Activated CD4-positive, alpha-beta T cell treated with anti-CD3 and anti-CD28 coated beads, Interleukin-2, Interleukin-6, amounts not matched to agents 100 ng/mL and 50 ng/mL, durations not matched to agents 16 hours and 8 hours (primary cell): Measurements from ENCODE around the gene HUS1.

Experiments used
- DNase-seq: peaks from one replicate; pipeline ENCODE4 v3.0.0-alpha.2; 2020

HUS1 gene

DNA sequence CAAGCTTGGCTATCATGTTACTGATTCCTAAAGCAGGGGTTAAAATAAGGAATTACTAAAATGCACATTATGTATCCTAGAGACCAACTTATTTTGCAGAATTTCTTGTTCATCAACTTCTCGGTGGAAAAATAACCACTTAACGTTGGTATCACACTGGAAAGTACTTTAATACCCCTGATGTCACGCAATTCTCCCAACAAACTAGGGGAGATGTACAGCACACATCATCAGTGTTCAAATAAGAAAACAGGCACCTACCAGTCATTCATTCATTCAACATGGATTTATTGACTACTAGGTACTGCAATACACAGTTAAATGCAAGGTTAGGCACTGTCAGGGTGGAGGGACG is 648 bp downstream of the HUS1 start:
- DNase-seq = no peak

DNA sequence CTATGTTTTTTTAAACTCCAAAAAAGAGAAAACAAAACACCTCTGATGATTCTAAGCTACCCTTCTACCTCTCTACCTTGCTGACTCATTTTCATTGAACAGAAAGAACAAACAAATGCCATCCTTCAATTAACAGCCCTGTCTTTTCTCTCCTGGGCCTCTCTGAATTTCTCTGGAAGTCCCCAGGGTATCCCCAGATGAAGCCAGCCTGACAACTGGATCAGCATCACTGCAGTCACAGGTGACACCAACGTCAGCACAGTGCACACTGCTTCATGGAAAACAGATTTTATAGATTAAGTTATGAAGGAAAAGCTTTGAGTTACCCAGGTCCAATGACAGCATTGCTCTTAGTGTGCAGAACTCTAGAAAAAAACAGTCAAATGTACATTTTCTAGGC is 5.7 kb downstream of the HUS1 start:
- no peak for DNase-seq

DNA sequence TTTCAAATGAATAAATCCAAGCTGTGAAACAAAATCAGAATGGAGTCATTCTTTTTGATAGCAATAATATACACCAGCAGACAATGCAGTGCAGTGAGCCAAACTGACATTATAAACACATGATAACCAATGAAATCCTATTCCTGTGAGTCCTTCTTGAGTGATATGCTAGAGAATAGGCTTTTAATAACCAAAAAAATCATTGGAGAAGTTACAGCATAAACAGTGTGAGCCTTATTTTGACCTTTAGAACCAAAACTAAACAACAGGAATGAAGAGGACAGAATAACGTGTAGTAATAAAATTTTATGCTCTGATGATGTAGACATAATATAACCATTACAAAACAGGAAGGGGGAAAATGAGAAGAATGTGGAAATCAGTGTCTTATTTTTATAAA is 8.7 kb downstream of the HUS1 start:
- DNase-seq = no peak

DNA sequence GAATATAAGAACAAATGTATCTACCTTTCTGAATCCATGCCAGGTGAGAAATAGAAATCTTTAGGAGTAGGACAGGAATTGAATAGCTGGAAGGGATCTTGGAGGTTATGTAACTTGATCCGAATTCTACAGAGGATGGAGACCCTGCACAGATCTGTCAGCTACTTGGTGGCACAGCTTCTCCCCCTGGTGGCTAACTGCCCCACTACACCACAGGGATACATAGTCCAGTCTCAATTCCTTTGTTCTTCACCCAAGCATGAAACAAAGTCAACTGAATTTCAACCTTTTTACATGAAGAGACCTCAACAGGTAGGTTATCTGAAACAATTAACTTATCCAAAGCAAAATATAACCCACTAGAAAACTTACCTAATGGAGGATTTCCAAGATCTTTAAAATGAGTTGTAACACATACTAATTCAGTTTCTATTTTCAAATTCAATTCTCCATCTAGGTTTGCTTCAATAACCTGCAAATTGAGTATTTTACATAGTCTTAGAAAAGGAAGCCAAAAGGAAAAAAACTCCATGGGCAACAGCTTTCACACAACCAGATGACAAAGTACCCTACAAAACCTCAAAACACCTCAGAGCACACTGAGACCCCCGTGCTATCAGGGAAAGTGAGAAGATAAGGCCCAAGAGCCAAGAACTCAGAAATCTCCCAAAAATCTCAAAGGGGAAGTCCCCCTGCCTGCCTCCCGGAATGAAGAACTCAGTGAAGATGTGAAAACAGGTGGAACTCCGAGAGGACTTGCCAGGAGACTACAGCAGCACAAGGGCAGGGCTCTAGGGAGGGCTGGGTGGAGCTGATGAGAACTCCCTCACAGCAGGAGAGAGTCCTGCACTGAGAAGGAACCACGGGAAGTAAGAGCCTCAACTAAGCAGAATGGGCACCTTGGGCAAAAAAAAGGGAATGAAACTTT is 10.3 kb downstream of the HUS1 start:
- peak; percentile 64 for DNase-seq

DNA sequence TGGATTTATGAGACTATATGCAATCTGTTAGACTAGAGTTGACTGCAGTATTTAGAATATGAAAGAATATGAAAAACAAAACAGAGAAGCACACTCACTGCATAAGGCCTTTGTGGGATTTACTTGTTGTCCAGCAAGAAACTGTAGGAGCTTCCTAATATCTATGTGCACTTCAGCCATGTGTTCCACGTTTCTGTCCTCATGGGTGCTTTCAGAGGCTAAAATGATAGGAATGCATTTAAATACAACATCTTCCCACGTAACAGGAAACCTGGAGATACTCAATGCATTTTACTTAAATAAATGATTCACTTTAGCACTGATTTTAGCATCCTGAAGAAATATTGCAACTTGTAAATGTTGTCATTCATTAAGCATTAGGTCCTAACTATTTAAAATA is 11.7 kb downstream of the HUS1 start:
- DNase-seq = no peak

DNA sequence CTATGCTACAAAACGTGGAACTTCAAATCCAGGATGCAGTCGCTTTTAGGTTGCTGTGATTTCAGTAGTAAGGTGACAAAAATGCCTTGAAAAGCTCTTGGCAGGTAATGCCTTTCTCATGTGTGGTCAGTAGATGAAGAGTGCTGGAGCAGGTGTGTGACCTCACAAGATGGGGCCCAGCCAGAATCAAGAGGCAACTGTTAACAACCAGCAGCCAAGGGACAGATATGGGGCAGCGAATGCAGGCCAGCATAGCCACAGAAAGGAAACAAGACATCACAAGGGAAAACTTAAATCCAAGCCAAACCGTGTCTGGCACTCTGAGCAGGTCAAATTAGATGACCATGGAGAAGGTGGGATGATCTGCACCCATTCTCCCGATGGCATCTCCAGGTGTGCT is 12.3 kb downstream of the HUS1 start:
- DNase-seq = no peak

DNA sequence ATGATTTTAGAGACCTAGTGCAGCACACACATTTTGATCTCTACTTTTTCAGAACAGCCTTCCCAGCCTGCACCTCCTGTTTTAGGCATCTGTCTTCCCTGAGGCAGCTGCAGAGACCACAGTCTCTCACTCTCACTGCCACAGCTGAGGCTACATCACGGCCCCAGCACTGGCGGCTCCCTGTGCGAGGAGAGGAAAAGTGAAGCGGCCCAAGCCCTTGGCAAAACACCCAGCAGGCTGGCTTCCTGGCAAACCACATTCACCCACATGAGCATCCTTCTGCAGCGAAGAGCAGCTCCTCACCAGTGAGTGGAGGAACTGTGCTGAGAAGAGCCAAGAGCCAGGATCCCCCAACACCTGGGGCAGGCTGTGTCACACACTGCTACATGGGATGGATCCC is 14.0 kb downstream of the HUS1 start:
- DNase-seq = no peak

DNA sequence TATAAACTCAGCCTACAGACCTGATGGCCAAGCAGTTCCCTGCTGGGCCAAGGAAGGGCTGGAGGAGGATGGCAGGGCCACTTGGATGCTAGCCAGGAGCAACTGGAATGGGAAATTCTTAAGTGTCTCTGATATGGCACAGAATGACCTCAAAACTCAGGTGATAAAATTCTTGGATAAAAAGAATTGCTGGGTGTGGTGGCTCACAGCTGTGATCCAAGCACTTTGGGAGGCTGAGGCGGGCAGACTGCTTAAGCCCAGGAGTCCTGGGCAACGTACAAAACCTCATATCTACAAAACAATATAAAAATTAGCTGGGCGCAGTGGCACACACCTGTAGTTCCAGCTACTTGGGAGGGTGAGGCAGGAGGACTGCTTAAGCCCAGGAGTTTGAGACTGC is 17.2 kb downstream of the HUS1 start:
- DNase-seq = no peak

DNA sequence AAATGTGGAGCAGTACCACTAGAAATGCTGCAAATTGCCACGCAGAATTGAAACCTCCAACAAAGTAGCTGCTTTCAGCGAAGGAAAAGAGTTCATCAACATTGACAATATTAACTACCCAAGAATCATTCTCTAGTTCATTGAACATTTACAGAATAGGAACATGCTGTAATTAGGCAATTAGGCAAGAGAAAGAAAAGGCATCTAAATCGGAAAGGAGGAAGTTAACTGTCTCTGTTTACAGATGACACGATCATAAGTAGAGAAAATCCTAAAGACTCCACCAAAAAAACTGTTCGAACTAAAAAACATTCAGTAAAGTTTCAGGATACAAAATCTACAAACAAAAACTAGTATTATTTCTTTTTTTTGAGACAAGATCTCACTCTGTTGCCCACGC is 22.3 kb downstream of the HUS1 start:
- DNase-seq = no peak

DNA sequence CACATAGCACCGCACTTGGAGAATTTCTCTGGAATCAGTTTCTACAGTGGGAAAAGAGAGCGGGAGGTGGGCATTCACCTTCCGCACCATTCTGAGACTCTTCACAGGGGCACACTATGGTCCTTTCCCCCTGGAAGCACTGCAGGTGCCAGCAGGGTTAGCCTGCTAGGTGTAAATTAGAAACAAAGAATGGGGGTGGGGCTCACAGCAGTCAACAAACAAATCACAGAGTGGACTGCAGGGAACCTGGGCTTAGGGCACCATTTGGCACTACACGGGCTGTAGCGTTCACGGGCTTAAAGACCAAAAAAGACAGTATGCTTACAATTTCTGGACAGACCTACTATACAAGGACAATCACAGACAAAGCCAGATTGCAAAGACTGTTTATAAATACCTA is 23.2 kb downstream of the HUS1 start:
- no peak for DNase-seq

DNA sequence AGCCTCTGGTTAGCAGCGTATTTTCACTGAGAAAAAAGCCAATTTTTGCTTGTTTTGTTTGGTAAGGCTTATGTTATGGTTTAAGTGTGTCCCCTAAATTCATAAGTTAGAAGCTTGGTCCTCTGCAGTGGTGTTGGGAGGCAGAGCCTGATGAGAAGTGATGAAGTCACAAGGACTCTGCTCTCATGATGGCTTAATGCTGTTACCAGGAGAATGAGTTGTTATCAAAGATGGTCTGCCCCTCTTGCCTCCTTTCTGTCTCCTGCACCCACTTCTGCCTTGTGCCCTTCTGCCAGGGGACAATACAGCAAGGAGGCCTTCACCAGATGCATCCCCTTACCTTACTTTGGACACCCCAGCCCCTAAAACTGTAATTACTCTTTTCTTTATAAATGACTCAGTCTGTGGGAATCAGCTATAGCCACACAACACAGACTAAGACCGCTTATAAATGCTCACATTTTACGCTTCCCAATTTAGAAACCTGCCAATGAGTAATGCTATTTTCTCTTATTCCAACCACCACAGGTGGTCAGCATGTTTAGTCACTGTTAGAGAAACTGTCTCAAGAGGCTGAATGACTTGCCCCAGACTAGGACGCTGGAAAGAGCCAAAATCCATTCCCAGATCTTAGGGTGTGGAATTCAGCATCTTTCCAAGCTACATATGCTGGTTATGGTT is 25.0 kb downstream of the HUS1 start:
- DNase-seq = no peak

DNA sequence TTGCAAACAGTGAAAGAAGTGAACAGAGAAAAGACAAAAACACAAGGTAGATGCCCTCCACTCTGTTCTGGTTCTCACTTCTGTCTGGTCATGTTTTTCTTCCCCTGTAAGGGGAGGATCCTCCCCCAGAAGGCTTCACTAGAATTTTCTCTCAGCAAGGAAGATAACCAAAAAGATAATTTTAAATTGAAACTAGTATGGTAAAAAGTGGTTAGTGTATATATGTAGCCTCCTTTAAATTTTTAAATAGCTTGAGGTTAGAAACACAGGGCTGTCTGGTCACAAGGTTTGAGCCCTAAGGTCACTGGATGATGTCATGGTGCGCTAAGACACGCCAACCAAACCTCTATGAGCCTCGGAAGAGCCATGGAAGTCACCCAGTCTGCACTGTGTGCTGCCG is 25.6 kb downstream of the HUS1 start:
- DNase-seq = no peak

DNA sequence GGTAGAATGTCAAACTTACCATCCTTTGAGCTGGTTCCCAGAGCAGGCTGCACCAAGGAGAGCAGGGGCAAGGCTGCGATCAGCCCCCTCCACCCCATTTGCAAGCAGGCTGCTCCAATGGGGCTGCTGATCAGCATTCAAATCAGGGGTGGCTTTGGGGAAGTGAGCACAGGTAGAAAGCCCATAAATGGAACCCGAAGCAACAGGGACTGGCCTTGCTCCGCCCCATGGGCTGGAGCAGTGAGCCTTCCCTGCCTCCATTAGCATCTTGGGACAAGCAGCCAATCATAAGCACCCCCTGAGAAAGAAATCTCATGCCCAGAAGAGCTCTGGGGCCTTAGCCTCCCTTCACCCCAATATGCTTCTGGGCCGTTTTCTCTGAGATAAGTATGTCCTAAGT is 27.2 kb downstream of the HUS1 start:
- no peak for DNase-seq

DNA sequence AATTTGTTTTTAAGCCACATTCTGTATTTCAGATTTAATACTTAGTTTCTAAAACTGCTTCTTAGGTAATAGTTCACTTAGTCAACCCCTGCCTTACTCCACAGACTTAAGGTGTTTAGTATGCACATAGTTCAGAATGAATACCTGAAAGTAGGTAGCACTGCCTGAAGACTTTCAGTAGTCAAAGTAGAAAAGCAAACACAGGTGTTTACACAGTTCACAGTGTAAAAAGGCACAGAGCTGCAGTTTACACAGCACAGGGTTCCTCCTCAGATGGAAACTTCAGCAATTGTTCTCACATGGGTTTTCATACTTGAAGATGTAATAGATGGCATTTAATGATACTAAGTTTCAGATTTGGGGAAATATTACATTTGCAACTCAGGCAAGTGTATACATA is 28.0 kb downstream of the HUS1 start:
- no peak for DNase-seq

DNA sequence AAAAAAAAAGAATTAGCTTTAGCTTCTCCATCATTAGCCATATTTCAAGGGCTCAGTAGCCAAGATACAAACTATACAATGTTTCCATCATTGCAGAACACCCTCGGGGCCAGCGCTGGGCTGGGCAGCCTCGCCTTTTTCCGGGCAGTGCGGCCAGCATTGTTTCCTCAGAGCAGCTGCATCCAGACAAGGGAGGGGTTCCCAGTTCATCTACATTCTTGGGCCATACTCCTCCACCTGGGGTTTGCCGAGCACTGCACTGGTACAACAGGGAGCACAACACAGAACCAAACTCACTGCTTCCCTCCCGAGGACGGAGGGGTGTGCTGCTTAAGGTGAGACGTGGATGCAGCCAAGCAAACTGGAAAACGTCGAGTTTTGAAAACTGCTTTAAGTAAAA is 28.7 kb downstream of the HUS1 start:
- DNase-seq = no peak

DNA sequence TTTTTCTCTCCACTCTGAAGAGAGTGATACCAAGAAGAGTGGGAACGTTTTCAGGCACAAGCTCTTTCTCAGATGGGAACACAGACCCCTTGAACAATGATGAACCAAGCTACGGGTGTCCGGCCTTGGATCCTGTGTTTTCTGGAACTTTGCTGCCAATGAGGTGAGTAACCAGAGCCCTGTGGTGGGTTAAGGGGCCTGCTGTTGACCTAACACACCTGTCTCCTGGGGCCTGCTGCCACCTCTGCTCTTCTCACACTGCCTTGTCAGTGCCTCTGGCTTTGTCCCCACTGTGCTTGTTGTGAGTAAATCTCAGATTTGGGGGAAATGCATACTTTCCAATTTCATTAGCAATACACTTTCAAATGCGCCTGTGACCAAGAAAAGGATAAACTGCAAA is 29.7 kb downstream of the HUS1 start:
- no peak for DNase-seq

DNA sequence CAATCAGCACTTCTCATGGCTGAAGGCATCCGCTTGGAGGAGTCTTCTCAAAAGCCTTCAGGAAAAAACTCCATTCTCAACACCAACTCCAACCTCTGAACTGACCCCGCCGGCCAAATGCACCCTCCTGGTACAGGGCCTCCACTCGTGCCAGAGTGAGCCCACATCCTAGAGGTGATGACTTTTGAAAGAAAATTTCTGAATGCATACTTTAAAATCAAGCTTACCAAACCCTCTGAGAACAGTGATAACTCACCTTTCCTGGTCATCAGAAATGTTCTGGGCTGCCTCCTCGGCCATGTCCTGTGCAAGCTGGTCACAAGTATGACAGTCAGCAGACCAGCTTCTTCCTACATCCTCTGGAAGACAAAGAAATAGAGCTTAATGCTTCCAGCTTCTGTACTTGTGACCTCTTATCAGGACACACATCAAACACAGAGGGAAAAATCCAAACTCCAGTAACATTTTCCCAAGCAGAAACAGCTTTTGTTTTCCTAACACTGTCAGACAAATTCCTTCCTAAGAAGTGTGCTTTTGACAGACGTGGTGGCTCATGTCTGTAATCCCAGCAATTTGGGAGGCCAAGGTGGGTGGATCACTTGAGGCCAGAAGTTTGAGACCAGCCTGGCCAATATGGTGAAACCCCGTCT is 31.1 kb downstream of the HUS1 start, which contains the start of gene PKD1L1:
TSS of gene PKD1L1 (minus strand) at position 326 of the 650 bp plus-strand sequence. CDS start at position 300, 26 bp downstream.
- no peak for DNase-seq

DNA sequence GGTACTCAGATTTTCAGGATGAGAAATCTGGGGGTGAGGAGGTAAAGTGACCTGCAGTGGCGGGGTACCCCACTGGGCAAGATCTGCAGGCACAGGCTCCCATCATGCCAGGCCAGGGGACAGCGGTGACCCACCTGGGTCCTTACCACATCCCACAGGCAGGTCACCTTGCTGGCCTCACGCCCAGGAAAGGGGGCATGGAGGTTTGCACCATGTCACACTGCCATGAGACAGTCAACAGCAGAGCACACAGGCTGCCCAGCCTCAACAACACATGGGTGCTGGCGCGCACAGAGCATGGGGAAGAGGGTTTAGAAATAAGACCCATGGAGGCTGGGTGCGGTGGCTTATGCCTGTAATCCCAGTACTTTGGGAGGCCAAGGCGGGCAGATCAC is 32.1 kb downstream of the HUS1 start:
- no peak for DNase-seq

DNA sequence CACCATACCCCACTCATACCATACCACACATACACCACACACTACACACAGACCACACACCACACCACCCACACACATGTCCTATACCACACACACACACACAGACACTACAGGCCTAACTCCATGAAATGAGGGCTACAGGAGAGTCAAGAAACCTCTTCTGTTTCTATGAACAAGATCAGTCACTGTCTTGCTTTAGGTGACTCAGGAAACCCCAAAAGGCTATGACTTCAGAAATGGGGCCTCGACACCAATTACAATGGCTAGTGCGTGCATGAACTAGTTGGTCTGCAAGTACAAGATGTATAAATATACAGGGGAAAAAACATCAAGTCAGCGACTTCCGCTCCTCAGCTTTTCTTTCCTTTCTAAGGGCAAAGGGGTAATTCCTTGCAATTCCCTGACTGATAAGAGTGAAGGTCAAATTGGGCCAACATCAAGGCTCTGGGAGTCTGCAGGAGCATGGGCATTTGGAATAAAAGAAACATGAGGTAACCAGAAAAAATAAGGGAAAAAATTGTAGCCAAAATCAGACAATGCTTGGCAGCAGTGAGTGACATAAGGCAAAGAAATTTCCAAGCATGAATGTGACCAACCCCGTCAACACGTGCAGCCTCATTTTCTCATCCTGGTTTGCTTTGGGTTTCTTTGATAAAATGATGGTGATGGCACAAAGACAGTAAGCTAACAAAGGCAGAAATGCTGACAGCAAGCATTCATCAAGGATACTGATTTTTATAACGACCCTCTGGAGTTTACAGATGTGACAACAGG is 32.6 kb downstream of the HUS1 start:
- no peak for DNase-seq

DNA sequence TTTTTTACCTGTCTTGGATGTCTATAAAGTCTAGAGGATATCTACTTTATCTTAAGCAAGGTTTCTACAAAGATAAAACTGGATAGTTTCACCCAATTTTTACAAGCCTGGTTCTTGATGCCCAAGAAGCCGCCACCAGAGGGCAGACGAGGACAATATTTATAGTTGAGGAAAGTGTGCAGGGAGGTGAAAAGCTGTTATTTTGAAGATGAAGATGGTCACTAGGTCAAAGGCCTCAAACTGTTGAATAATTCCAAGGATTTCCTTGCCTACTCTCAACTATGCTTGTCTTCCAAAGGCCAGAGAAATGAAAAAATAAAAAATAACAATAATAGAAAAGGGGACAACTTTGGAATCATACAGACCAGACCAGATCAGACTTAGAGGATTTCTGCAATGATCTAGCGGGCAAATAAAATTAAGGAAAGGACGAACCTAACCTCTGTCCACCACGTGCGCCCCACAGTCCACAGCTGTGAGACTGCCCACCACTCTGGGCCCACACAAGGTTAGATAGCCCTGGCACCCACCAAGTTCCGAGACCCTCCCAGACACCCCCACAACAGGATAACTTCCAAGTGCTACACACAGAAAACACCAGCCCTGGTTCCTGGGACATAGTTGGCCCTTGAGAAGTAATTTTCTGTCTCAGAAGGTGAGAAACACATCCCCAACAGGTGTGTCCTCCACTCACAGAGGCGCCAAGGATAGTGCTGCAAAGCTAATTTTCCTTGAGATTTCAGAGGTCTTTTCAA is 34.0 kb downstream of the HUS1 start:
- peak; percentile 75 for DNase-seq

DNA sequence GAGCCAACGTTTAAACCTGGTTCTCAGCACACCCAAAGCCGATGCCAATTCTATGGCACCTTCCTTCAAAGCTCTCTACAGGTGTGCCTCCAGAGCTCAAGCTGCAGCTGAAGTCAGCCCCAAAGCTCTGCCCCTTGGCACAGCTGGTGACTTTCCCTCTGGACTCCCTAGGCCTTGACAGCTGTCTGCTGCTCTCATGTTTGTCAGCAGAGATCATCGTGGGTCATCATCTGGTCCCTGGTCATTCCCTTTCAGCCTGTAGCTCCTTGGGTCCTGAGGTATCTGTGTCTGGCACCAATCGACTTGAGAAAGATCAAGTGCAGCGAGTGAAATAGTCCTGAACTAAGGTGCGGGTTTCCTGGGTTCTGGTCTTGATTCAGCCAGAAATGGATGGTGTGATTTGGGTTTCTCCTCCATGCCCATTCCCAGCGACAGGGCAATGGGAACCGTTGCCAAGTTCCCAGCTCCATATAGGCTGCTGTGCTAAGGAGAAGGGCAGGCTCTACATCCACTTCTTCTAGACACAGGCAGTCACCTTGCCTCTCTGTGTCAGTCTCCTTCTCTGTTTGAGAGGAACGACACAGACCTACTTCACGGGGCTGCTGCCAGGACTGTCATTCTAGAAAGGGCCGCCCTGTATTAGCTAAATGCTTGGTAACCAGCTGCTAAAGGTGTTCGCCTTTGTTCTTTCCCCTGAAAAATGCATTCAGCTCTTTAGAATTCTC is 34.7 kb downstream of the HUS1 start:
- no peak for DNase-seq
